Tongue (tissue), 2 donors: ENCODE data around the gene TTN. TPM values are rescaled to one million over a fixed set of nuclear protein-coding genes. Genes with fewer than 3 reads are reported as not detected.

ENCODE experiments used
- DNase-seq: peaks from one replicate; pipeline ENCODE4 v3.0.0-alpha.2; 2015
- total RNA-seq: library from RNA; depleted of rRNA; stranded (reverse); fragments of >200 nt; gene quantifications from one replicate; pipeline ENCODE4 v1.2.3, GENCODE V29; 2014

TTN gene
- total RNA-seq, 1 donor from 2014 or later = 5,137 TPM

- peak; percentile 22 for DNase-seq
Observed at GRCh38 chr2:178484245-178485041, 322.8 kb downstream of the TTN start.

GRCh38 chr2:178482437-178482836 is 324.8 kb downstream of the TTN start:
- no peak for DNase-seq

GRCh38 chr2:178480227-178481181 is 326.7 kb downstream of the TTN start, which contains the start of gene PLEKHA3:
TSS of gene PLEKHA3 (plus strand) at chr2:178480457. CDS start at chr2:178480870, 413 bp downstream.
- peak; percentile 96 for DNase-seq

- DNase-seq = no peak
Observed at GRCh38 chr2:178479758-178480226, 327.4 kb downstream of the TTN start.

- no peak for DNase-seq
Observed at GRCh38 chr2:178479275-178479616, 328.0 kb downstream of the TTN start.

- peak; percentile 94 for DNase-seq
Observed at GRCh38 chr2:178478439-178479274, 328.6 kb downstream of the TTN start, which contains the start of gene FKBP7. TSS of gene FKBP7 (minus strand) at chr2:178478600. CDS start at chr2:178478499, 101 bp downstream.

- no peak for DNase-seq
Observed at GRCh38 chr2:178478130-178478438, 329.1 kb downstream of the TTN start.

GRCh38 chr2:178477443-178478129 is 329.6 kb downstream of the TTN start:
- DNase-seq = peak; percentile 55

GRCh38 chr2:178476477-178476876 is 330.7 kb downstream of the TTN start:
- DNase-seq = no peak

Other genes with a start within 250 kb of the TTN start
- 39.1 TPM for gene CCDC141, start 242.7 kb upstream of the TTN start, total RNA-seq